ENCODE results near the gene CYP27B1.

DNA sequence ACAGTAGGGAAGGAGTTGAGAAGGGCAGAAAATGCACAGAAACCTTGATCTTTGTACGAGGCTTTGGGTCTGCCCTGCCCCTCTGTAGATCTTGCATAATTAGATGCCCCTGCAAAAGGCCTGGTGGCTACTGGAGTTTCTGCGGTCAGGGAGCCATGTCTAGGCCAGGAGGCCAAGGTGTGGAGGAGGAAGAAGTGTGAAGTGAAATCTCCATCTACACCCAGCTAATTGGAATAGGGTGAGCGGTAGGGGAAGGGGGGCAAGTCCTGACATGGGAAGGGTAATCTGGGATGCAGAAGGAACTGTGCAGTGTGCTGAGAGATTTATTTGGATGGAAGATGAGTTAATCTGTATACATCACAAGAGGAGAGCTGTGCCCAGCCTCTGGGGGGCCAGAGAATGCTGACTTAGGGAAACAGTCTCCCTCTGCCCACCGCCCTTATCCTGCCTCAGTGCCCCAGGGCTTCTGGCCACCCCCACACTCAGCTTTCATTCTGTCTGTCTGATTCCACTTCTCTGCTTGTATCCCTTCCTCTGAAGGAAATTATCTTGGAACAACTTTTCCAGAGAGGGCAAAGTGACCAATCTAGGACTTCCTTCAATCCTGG lies 5.4 kb downstream of the CYP27B1 start:
- TF ChIP-seq POLR2A (IDR thresholded peaks at IDR 0.05), result no peak
- TF ChIP-seq, protein P1, sequence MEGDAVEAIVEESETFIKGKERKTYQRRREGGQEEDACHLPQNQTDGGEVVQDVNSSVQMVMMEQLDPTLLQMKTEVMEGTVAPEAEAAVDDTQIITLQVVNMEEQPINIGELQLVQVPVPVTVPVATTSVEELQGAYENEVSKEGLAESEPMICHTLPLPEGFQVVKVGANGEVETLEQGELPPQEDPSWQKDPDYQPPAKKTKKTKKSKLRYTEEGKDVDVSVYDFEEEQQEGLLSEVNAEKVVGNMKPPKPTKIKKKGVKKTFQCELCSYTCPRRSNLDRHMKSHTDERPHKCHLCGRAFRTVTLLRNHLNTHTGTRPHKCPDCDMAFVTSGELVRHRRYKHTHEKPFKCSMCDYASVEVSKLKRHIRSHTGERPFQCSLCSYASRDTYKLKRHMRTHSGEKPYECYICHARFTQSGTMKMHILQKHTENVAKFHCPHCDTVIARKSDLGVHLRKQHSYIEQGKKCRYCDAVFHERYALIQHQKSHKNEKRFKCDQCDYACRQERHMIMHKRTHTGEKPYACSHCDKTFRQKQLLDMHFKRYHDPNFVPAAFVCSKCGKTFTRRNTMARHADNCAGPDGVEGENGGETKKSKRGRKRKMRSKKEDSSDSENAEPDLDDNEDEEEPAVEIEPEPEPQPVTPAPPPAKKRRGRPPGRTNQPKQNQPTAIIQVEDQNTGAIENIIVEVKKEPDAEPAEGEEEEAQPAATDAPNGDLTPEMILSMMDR (IDR thresholded peaks at IDR 0.05 in 4 of 5, conservative IDR thresholded peaks at IDR 0.05 in 1 of 5), result no peak

Data from gastrocnemius medialis (tissue), 4 donors.